ENCODE results near the gene CACNA1I. TPM values are rescaled to one million over a fixed set of nuclear protein-coding genes. Genes with fewer than 3 reads are reported as not detected.

Gene CACNA1I
- total RNA-seq, 2 experiments from 2014 or later = 0.07 to 0.09 TPM

DNA sequence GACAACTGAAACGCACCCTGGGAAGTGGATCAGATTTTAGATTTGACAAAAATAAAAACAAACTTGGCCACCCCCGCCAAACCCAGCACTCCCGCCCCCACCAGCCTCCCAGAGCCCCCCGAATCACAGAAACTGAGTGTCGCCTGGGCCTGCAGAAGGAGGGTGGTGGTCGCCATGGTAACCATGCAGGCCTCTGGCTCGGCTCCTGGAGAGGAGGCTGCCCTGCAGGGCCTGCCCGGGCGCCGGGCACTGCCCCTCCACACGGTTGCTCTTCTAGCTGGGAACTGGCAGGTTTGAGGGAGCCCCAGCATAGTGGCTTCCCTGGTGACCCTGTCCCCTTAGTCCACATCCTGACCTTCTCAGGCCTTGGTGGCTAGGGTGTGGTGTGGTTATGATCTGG is 19.3 kb downstream of the CACNA1I start:
- Mint-ChIP-seq H3K9me3 (no peaks in the 10 kb centered on the region), H3K27ac (no peak overlapping the region), H3K36me3 (ENCODE audit: low read depth) (no peaks in the 10 kb centered on the region), H3K27me3 (no peaks in the 10 kb centered on the region), H3K4me3 (no peak overlapping the region), H3K4me1 (ENCODE audit: low read depth) (no peaks in the 10 kb centered on the region)
- ChIA-PET CTCF (no interaction called here), POLR2A (no interaction called here)
- ATAC-seq (no peak), DNase-seq (no peak)
- TF ChIP-seq, protein P1, sequence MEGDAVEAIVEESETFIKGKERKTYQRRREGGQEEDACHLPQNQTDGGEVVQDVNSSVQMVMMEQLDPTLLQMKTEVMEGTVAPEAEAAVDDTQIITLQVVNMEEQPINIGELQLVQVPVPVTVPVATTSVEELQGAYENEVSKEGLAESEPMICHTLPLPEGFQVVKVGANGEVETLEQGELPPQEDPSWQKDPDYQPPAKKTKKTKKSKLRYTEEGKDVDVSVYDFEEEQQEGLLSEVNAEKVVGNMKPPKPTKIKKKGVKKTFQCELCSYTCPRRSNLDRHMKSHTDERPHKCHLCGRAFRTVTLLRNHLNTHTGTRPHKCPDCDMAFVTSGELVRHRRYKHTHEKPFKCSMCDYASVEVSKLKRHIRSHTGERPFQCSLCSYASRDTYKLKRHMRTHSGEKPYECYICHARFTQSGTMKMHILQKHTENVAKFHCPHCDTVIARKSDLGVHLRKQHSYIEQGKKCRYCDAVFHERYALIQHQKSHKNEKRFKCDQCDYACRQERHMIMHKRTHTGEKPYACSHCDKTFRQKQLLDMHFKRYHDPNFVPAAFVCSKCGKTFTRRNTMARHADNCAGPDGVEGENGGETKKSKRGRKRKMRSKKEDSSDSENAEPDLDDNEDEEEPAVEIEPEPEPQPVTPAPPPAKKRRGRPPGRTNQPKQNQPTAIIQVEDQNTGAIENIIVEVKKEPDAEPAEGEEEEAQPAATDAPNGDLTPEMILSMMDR (IDR thresholded peaks at IDR 0.05) = no peak
- intact Hi-C loops (cut with micrococcal nuclease) = no loop called here

DNA sequence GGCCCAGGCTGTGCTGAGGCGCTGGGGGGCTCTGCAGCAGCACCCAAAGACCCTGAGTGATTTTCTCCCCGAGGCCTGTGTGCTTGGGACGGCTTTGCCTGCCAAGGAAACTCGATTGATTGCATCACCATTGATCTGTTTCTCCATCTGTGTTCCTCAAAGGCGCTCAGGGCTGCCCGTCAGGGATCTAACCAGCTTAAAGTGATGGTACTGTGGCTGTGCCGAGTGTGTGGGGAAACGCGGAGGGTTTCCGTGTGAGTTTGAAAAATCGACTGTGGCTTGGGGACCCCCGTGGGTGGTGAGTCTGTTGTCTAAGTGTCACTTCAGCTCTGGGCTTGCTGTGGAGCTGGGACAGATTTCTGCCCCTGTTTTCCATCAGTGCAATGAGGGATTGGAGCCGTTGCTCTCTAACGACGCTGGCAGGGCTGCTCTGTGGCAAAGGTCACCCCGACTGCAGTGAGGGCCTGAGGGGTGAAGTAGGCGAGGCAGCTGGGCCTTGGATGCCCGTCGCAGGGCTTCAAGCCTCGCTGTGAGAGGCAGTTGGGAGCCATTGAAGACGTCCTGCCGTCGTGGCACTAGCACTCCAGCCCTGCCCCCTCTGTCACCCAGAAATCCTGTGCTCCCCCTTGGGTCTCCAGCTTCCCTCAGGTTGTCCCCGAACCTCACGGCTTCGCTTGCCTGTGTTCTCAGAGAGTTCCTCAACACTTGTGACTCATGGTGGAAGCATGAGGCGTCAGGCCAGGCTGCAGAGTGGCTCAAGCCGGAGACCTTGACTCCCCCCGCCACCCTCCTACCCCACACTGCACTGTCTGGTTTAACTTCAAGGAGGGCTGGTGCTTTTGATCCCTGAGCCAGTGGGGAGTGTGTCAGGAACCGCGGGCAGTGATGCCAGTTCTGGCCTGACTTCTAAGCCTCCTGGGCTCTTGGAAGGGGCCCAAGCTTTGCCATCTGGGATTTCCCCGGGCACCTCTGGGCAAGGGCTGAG is 21.8 kb downstream of the CACNA1I start:
- no peaks in the 10 kb centered on the region for H3K4me1 Mint-ChIP-seq (ENCODE audit: low read depth)
- no peak overlapping the region for H3K27ac Mint-ChIP-seq
- POLR2A ChIA-PET = no interaction called here
- TF ChIP-seq, protein P1 (IDR thresholded peaks at IDR 0.05) = no peak
- DNase-seq = no peak
- H3K36me3 Mint-ChIP-seq (ENCODE audit: low read depth) = no peaks in the 10 kb centered on the region
- ATAC-seq = no peak
- peaks cover 7% of the 10 kb centered on the region for H3K27me3 Mint-ChIP-seq
- CTCF ChIA-PET = interaction anchor here (1.3 kb wide), 1 partner anchor 433 kb away, joined by 3 read pairs; no protein-coding TSS in a partner anchor
- no peaks in the 10 kb centered on the region for H3K9me3 Mint-ChIP-seq
- intact Hi-C loops (cut with micrococcal nuclease) = no loop called here
- H3K4me3 Mint-ChIP-seq = no peak overlapping the region

DNA sequence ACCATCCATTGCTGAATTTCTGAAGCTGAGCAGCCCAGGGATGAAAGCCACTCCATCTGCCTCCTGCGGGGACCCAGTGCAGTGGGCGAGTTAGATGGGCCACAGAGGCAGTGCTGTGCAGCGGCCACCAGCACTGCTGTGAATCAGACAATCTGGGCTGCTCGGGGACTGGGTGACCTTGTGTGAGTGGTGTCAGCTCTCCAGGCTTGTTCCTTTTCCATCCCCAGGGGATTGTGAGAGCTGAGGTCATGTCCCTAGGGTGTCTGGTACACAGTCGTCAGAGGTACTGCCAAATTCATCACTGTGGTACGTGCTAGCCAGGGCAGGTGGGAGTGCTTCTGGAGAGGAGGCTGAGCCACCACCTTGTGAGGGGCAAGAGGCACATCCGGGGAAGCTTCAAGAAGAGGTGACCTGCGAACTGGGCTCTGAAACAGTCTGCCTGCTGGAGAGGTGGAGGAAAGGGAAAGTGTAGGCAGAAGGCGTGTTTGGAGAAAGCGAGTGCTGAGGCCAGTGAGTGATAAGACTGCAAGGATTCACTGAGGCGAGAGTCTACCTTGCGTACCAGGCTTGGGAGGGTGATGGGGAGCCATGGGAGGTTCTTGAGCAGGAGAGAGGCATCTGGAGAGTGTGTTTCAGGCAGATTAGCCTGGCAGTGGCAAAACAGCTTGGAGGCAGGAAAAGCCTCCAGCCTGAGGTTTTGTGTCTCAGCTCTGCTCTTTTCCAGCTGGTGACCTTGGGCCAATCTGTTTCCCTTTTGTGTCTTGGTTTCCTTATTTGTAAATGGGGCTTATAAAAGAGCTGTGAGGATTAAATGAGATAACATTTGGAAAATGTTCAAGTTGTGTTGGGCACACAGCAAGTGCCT is 22.7 kb downstream of the CACNA1I start:
- Mint-ChIP-seq H3K4me3 (no peak overlapping the region), H3K27me3 (peaks cover 10% of the 10 kb centered on the region), H3K36me3 (ENCODE audit: low read depth) (no peaks in the 10 kb centered on the region), H3K4me1 (ENCODE audit: low read depth) (peaks cover 1% of the 10 kb centered on the region), H3K9me3 (no peaks in the 10 kb centered on the region), H3K27ac (no peak overlapping the region)
- TF ChIP-seq, protein P1 (IDR thresholded peaks at IDR 0.05) = no peak
- no peak for ATAC-seq
- no peak for DNase-seq
- intact Hi-C loops (cut with micrococcal nuclease) = no loop called here
- ChIA-PET CTCF (interaction anchor here (0.7 kb wide), 1 partner anchor 59 kb away, joined by 3 read pairs; no protein-coding TSS in a partner anchor), POLR2A (no interaction called here)

DNA sequence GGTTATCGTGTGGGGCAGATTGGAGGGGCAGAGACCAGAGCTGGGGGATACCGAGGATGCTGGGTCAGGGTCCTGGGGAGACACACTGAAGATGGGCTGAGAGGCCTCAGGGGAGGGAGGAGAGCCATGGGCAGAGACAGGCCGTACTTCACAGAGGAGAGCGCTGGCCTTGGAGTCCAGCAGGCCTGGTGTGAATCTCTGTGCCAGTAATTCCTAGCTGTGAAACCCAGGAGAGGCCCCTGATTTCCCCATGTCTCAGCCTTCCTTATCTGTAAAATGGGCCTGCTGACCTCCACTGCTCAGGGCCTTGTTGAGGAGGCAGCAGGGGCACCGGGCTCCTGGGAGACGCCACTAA is 23.4 kb downstream of the CACNA1I start:
- POLR2A ChIA-PET = no interaction called here
- ATAC-seq = no peak
- TF ChIP-seq, protein P1 (IDR thresholded peaks at IDR 0.05) = no peak

More for the DNA sequence above, 23.4 kb downstream of the CACNA1I start:
- Mint-ChIP-seq H3K36me3 (ENCODE audit: low read depth) (no peaks in the 10 kb centered on the region), H3K27ac (no peak overlapping the region), H3K27me3 (peaks cover 13% of the 10 kb centered on the region), H3K4me1 (ENCODE audit: low read depth) (peaks cover 6% of the 10 kb centered on the region), H3K9me3 (no peaks in the 10 kb centered on the region), H3K4me3 (no peak overlapping the region)
- CTCF ChIA-PET = interaction anchor here (0.7 kb wide), 1 partner anchor 60 kb away, joined by 3 read pairs; no protein-coding TSS in a partner anchor
- no peak for DNase-seq
- intact Hi-C loops (cut with micrococcal nuclease) = no loop called here

Data from activated CD8-positive, alpha-beta T cell treated with anti-CD3 and anti-CD28 coated beads for 36 hours (primary cell).